CD4-positive, alpha-beta T cell treated with Interleukin-4 for 4 hours (primary cell): ENCODE measurements around the gene XRCC6.

Experiments used
- DNase-seq: peaks from one replicate; pipeline ENCODE4 v3.0.0-alpha.2; 2020

The XRCC6 gene

DNA sequence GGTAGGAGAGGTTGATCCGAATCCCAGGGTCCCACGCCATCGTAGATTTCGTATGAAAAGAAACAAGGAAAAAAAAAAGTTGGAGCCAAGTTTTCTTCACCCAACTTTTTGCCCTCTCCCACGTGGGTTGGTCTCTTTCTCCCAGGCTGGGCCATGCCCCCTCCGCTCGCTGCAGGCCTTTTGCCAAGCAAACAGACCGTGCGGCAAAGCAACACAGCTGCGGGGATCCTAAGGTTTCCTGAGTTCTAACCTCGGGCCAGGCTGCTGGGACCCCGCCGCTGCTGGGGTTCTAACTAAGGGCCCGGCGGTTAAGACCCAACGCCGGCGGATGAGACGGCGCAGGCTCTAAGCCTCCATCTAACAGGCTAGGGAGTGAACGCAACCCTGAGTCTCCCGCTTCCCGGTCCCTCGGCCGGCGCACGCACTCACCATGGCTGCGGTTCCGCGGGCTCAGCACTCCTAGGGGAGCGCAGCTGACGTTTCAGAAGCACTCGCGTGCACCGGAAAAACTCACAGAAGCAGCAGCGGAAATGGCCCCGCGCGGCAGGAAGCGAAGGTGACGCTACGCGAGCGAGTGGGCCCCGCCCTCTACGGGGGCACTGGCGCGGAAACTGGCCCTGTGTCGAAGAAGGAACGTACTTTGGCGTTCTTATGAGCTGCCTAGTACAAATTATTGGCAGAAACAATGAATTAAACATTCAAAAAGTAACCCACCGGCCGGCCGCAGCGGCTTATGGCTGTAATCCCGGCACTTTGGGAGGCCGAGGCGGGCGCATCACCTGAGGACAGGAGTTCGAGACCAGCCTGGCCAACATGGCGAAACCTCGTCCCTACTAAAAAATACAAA, 67.5 kb downstream of the XRCC6 start, which contains the start of gene SNU13:
TSS of gene SNU13 (minus strand) at position 503 of the 847 bp plus-strand sequence. CDS start at position 432, 71 bp downstream.
- peak; percentile 89 for DNase-seq

DNA sequence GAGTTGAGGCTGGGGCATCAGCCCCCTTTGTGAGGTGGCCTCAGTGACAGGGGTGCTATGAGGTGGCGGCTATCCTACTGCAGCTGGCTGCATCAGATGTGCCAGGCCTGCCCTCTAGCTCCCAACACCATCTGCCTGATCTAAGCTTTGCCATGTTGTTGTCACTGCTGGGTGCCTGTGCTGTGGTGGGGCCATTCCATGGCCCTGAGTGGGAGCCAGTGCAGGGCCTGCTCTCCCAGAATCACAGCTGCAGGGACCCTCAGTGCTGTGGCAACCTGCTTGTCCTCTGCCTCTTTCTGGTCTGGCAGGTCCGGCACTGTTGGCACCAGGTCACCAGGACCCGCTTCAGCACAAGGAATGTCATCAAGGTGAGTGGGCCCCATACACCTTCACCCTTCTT, 69.4 kb downstream of the XRCC6 start:
- DNase-seq, result no peak

DNA sequence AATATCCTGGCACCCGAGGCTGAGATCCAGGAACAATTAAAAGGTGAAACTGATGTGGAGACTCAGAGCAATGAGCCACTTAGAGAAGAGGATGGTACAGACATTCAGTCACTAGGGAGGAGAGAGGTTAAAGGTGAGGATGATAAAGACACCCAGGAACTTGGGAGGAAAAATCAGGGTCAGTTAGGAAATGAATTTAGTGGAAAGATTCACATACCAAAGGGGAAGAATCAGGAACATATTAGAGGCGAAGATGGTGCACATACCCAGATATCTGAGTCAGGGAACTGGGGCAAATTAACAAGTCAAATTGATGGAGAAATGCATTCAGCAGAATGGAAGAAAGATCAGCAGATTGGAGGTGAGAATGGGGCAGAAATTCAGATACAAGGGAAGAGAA, 74.1 kb downstream of the XRCC6 start:
- DNase-seq, result no peak

DNA sequence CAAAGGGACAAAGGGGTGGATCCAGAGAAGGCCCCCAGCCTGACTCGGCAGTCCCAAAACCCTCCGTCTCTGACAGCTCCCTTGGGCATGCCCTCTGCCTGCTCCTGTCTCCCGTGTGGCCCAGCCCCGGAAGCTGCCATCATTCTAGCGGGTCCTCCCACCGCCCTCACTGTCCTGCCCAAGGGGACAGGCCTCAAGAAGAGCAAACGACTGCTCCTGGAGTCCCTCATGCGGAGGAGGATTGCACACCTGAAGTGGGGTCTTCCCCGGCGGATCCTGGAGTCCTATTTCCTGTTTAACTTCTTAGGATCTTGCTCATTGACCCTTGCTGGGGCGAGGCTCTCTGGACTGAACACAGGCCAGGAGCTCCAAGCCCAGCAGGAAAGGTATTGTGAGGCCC, 75.6 kb downstream of the XRCC6 start:
- DNase-seq, result no peak

DNA sequence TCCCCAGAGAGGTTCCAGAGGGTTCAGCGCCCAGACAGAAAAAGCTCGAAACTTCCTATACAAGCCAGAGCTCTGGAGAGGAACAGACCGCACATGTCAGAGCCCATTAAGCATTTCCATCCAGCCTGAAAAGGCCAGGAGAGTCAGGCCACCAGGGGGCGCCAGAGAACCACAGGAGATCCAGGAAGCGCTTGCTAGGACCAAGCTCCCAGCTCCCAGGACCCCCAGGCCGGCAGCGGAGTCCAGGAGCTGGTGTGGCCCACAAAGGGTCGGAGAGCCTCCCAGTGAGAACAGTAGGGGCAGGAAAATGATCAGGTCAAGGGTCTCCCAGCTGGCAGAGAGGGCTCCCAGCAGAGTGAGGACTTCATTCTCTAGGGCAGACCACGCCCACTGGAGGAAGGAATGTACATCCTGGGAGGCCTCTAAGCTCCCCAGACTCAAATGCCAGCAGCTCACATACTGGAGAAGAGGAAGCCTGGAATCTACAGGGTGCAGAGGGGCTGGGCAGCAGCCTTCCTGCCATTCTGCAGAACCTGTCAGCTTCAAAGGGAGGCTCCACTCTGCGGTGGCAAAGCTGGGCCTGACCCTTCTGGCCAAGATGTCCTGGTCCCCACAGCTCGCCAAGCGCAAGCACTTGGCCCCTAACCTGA, 76.2 kb downstream of the XRCC6 start:
- peak; percentile 82 for DNase-seq

DNA sequence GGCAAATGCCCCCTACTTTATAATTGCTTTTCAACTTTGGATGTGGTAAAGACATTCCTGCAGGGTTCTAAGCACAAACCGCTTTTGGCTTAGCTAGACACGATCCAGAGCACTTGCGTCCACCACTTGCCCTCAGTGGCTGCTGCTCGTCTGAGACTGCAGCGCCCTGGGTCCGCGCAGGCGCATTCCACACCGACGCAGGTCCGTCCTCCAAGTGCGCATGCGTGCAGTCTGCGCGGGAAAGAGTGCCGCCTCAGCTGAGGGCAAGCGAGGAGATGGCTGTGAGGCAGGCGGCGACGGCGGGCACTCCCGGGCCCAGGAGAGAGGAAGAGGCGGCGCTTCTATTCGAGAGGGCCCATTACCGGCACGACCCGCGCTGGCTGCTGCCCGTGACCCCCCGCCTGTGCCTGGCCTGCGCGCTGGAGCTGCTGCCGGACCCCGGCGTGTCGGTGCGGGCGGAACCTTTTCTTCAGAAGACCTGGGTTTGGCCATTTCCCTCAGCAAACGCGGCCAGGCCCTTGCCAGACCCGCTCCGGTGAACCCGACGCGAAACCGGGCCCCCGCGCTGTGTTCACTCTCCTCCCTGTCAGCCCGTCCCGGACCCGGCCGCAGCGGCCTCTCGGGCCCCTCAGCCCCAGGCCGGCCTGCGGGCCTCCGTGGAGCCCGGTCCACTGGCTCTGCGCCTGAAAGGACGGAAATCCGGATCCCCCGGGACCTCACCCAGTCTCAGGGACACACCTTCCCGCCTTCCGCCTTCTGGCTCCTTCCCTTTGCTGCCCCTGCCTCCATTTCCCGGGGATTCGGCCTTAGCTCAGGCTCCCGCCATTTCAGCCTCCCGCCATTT, 78.4 kb downstream of the XRCC6 start, which contains the start of gene MEI1:
TSS of gene MEI1 (plus strand) at position 240 of the 844 bp plus-strand sequence. CDS start at position 276, 36 bp downstream.
- peak; percentile 89 for DNase-seq

DNA sequence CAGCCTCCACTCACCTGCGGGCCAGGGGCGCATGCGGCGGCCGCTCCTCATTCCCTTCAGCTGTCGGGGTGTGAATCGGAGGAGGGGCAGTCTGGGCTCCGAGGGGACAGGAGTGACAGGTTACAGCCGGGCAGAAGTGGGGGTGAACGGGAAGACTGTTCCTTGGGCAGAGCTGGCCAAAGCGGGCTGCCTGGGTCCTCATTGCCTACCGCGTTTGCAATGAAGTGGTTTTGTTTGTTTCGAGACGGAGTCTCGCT, 78.9 kb downstream of the XRCC6 start:
- no peak for DNase-seq

DNA sequence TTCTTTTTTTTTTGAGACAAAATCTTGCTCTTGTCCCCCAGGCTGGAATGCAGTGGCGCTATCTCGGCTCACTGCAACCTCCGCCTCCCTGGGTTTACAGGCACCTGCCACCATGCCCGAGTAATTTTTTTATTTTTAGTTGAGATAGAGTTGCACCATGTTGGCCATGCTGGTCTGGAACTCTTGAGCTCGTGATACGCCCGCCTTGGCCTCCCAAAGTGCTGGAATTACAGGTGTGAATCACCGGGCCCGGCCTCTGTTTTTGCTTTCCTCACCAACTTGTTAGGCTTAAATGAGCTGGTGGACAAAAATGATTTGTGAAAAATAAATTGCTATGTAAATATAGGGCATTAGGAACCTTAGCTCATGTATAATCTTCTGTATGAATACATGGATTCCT, 81.7 kb downstream of the XRCC6 start:
- no peak for DNase-seq

DNA sequence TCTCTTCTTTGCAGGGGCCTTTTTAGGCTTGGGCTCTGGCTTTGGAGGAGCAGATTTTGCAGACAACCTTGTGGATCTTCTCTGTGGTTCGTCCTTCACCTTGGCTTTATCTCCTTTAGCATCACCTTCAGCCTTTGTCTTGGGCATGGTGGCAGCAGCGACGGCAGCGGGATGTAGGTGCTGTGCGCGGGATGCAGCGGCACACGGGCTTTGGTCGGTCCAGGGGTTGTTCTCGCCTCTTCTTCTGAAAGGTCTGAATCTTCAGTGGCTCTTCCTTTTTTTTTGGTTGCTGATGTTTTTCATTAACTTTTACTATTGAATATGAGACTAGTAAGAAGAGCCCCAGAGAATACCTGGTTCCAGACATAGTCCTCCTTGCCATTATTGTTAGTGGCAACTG, 88.2 kb downstream of the XRCC6 start:
- DNase-seq, result no peak

DNA sequence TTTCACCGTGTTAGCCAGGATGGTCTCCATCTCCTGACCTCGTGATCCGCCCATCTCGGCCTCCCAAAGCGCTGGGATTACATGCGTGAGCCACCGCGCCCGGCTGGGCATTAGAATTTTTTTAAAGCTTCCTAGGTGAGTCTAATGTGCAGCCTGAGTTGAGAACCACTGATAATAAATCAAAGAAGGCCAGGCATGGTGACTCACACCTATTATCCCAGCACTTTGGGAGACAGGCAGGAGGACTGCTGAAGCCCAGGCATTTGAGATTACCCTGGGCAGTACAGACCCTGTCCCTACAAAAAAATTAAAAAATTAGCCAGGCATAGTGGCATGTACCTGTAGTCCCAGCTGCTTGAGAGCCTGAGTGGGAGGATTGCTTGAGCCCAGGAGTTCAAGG, 91.9 kb downstream of the XRCC6 start:
- no peak for DNase-seq
